GM15510 (cell line): Measurements from ENCODE around the gene TECR.

ENCODE experiments used
- POLR2A ChIP-seq: IDR thresholded peaks from 3 replicates; pipeline ENCODE4 v1.6.1; 2011; ENCODE audit warnings: borderline replicate concordance; ENCODE audit not compliant: insufficient read length; ENCODE audit errors: extremely low read depth

TECR gene

GRCh38 chr19:14542711-14543328 lies 13.4 kb downstream of the TECR start:
- TF ChIP-seq POLR2A, result no peak

GRCh38 chr19:14544047-14544446 lies 14.7 kb downstream of the TECR start:
- TF ChIP-seq POLR2A, result no peak

- no peak for TF ChIP-seq POLR2A
Observed at GRCh38 chr19:14544977-14545715, 15.8 kb downstream of the TECR start.

GRCh38 chr19:14545716-14546082 lies 16.3 kb downstream of the TECR start:
- no peak for TF ChIP-seq POLR2A

- TF ChIP-seq POLR2A, result no peak
Observed at GRCh38 chr19:14550201-14550754, 20.9 kb downstream of the TECR start.

GRCh38 chr19:14553042-14553938 lies 23.9 kb downstream of the TECR start:
- no peak for TF ChIP-seq POLR2A

GRCh38 chr19:14553939-14554243 lies 24.5 kb downstream of the TECR start:
- no peak for TF ChIP-seq POLR2A

- no peak for TF ChIP-seq POLR2A
Observed at GRCh38 chr19:14554382-14554812, 25.0 kb downstream of the TECR start.

GRCh38 chr19:14555918-14556661 lies 26.7 kb downstream of the TECR start:
- no peak for TF ChIP-seq POLR2A

- no peak for TF ChIP-seq POLR2A
Observed at GRCh38 chr19:14556662-14557188, 27.3 kb downstream of the TECR start.

GRCh38 chr19:14558370-14559066 lies 29.1 kb downstream of the TECR start:
- no peak for TF ChIP-seq POLR2A

GRCh38 chr19:14559916-14560775 lies 30.8 kb downstream of the TECR start:
- no peak for TF ChIP-seq POLR2A

- no peak for TF ChIP-seq POLR2A
Observed at GRCh38 chr19:14560776-14561108, 31.3 kb downstream of the TECR start.
